H9 (cell line): Measurements from ENCODE around the gene TAS2R14. TPM values are rescaled to one million over a fixed set of nuclear protein-coding genes. Genes with fewer than 3 reads are reported as not detected.

Source experiments
- DNase-seq: peaks from one replicate; pipeline ENCODE4 v3.0.0-alpha.2; 2017
- H2AFZ ChIP-seq: one replicate; pipeline ENCODE4 v1.6.1; 2013; ENCODE audit warnings: mild to moderate bottlenecking, low read length, control low read depth, moderate library complexity
- H2AK5ac ChIP-seq: 2 replicates; pipeline ENCODE4 v1.6.1; 2013; ENCODE audit warnings: low read length, control low read depth, mixed read lengths; ENCODE audit not compliant: insufficient read length
- H2BK120ac ChIP-seq: one replicate; pipeline ENCODE4 v1.6.1; 2013; ENCODE audit warnings: low read depth, mild to moderate bottlenecking, low read length, control low read depth, inconsistent platforms; ENCODE audit not compliant: poor library complexity, severe bottlenecking
- H2BK12ac ChIP-seq: 2 replicates; pipeline ENCODE4 v1.6.1; 2013; ENCODE audit warnings: low read length, control low read depth, mixed read lengths, low read depth; ENCODE audit not compliant: insufficient read length
- H2BK15ac ChIP-seq: 2 replicates; pipeline ENCODE4 v1.6.1; 2013; ENCODE audit warnings: low read depth, low read length, control low read depth
- H2BK20ac ChIP-seq: one replicate; pipeline ENCODE4 v1.6.1; 2013; ENCODE audit warnings: low read depth, mild to moderate bottlenecking, low read length, control low read depth, inconsistent platforms; ENCODE audit not compliant: poor library complexity, severe bottlenecking
- H2BK5ac ChIP-seq: 2 replicates; pipeline ENCODE4 v1.6.1; 2013; ENCODE audit warnings: low read length, control low read depth, mixed read lengths; ENCODE audit not compliant: insufficient read length
- H3K14ac ChIP-seq: 2 replicates; pipeline ENCODE4 v1.6.1; 2013; ENCODE audit warnings: low read length, control low read depth; ENCODE audit not compliant: insufficient read depth
- H3K18ac ChIP-seq: 2 replicates; pipeline ENCODE4 v1.6.1; 2013; ENCODE audit warnings: low read depth, mild to moderate bottlenecking, mixed read lengths, low read length, control low read depth; ENCODE audit not compliant: insufficient read length
- H3K23ac ChIP-seq: 2 replicates; pipeline ENCODE4 v1.6.1; 2013; ENCODE audit warnings: low read length, control low read depth, mixed read lengths, low read depth; ENCODE audit not compliant: insufficient read length
- H3K23me2 ChIP-seq: 2 replicates; pipeline ENCODE4 v1.6.1; 2013; ENCODE audit warnings: low read depth, mild to moderate bottlenecking, mixed read lengths, low read length, control low read depth; ENCODE audit not compliant: insufficient read length, poor library complexity, severe bottlenecking
- H3K27ac ChIP-seq: 2 replicates; pipeline ENCODE4 v1.5.1; 2013; ENCODE audit warnings: low read length, control low read depth, mixed read lengths, low read depth; ENCODE audit not compliant: insufficient read length
- H3K27me3 ChIP-seq: 2 replicates; pipeline ENCODE4 v1.6.1; 2013; ENCODE audit warnings: low read length, control low read depth, inconsistent platforms; ENCODE audit not compliant: insufficient read depth
- H3K4ac ChIP-seq: 2 replicates; pipeline ENCODE4 v1.6.1; 2013; ENCODE audit warnings: low read depth, mild to moderate bottlenecking, control low read depth, inconsistent platforms, low read length, moderate library complexity
- H3K4me1 ChIP-seq: 2 replicates; pipeline ENCODE4 v1.6.1; 2013; ENCODE audit warnings: low read length, control low read depth, inconsistent platforms; ENCODE audit not compliant: insufficient read depth
- H3K4me2 ChIP-seq: 2 replicates; pipeline ENCODE4 v1.6.1; 2013; ENCODE audit warnings: low read length, control low read depth, mixed read lengths; ENCODE audit not compliant: insufficient read length, insufficient read depth
- H3K56ac ChIP-seq: 2 replicates; pipeline ENCODE4 v1.6.1; 2013; ENCODE audit warnings: low read depth, mild to moderate bottlenecking, mixed read lengths, low read length, control low read depth; ENCODE audit not compliant: insufficient read length
- H3K79me1 ChIP-seq: 2 replicates; pipeline ENCODE4 v1.6.1; 2013; ENCODE audit warnings: low read depth, mild to moderate bottlenecking, moderate library complexity, low read length, control low read depth, inconsistent platforms; ENCODE audit not compliant: insufficient read depth, poor library complexity, severe bottlenecking
- H3K79me2 ChIP-seq: 2 replicates; pipeline ENCODE4 v1.6.1; 2013; ENCODE audit warnings: low read length, control low read depth, inconsistent platforms; ENCODE audit not compliant: insufficient read depth
- H3K9ac ChIP-seq: 2 replicates; pipeline ENCODE4 v1.6.1; 2013; ENCODE audit warnings: low read length, control low read depth, mixed read lengths; ENCODE audit not compliant: insufficient read length; ENCODE audit errors: extremely low read depth
- H3K9me3 ChIP-seq: one replicate; pipeline ENCODE4 v1.6.1; 2013; ENCODE audit warnings: low read depth, low read length, inconsistent platforms; ENCODE audit not compliant: control insufficient read depth
- H3T11ph ChIP-seq: one replicate; pipeline ENCODE4 v1.6.1; 2013; ENCODE audit warnings: mild to moderate bottlenecking, low read length, control low read depth, inconsistent platforms
- H4K20me1 ChIP-seq: one replicate; pipeline ENCODE4 v1.6.1; 2013; ENCODE audit not compliant: control insufficient read depth, insufficient read length, insufficient read depth
- H4K5ac ChIP-seq: 2 replicates; pipeline ENCODE4 v1.6.1; 2013; ENCODE audit warnings: low read depth, mild to moderate bottlenecking, mixed read lengths, low read length, control low read depth; ENCODE audit not compliant: insufficient read length
- H4K8ac ChIP-seq: replicated peaks from 2 replicates; pipeline ENCODE4 v1.6.1; 2013; ENCODE audit warnings: low read length, control low read depth, mixed read lengths, low read depth; ENCODE audit not compliant: insufficient read length
- H4K91ac ChIP-seq: 2 replicates; pipeline ENCODE4 v1.6.1; 2013; ENCODE audit warnings: low read depth, mild to moderate bottlenecking, moderate library complexity, mixed read lengths, low read length, control low read depth; ENCODE audit not compliant: insufficient read length
- H3K27ac Mint-ChIP-seq, 3 experiments: 2 replicates in 2 of 3; 3 replicates in 1 of 3; pipeline ENCODE4 v1.8.0; 2020 to 2021; ENCODE audit warnings: mixed read lengths in 3 of 3, mild to moderate bottlenecking in 1 of 3, moderate library complexity in 1 of 3
- H3K27me3 Mint-ChIP-seq: 2 replicates; pipeline ENCODE4 v1.8.0; 2021; ENCODE audit warnings: low read depth, mild to moderate bottlenecking, moderate library complexity, mixed read lengths
- H3K36me3 Mint-ChIP-seq, 3 experiments: 2 replicates in 2 of 3; 3 replicates in 1 of 3; pipeline ENCODE4 v1.8.0; 2020 to 2021; ENCODE audit warnings: low read depth in 3 of 3, mixed read lengths in 3 of 3; ENCODE audit not compliant: insufficient read depth in 1 of 3
- H3K4me1 Mint-ChIP-seq, 2 experiments: 2 replicates each; pipeline ENCODE4 v1.8.0; 2020; ENCODE audit warnings: mixed read lengths in 2 of 2
- H3K4me3 Mint-ChIP-seq, 2 experiments: 2 replicates in 1 of 2; 3 replicates in 1 of 2; pipeline ENCODE4 v1.8.0; 2020 to 2021; ENCODE audit warnings: mild to moderate bottlenecking in 2 of 2, mixed read lengths in 2 of 2, moderate library complexity in 1 of 2
- H3K9me3 Mint-ChIP-seq, 2 experiments: 2 replicates in 1 of 2; 3 replicates in 1 of 2; pipeline ENCODE4 v1.8.0; 2020; ENCODE audit warnings: mild to moderate bottlenecking in 2 of 2, mixed read lengths in 2 of 2, moderate library complexity in 1 of 2
- CTCF ChIP-seq: fragments of 200-600 bp; sonication (generic); conservative IDR thresholded peaks from 3 replicates; pipeline ENCODE4 v1.8.0; 2021; ENCODE audit warnings: antibody characterized with exemption, mild to moderate bottlenecking
- WGBS: extraction: QIAGEN DNeasy Blood & Tissue Kit; methylation state at CpG from one replicate; pipeline ENCODE4 v1.1.7; 2013; ENCODE audit warnings: missing lambda C conversion rate, low lambda C conversion rate, mixed read lengths; ENCODE audit not compliant: insufficient read length; ENCODE audit errors: extremely low coverage; 5-methylcytosine and 5-hydroxymethylcytosine counted together
- total RNA-seq: library from RNA; stranded (reverse); gene quantifications from 2 replicates; pipeline ENCODE4 v1.2.1, GENCODE V29; 2021

The TAS2R14 gene
- total RNA-seq, 1 experiment from 2014 or later, result 2.1 TPM

- peaks cover 13 to 20% (median 14%) of the 10 kb centered on the region in 3 experiments for H3K36me3 Mint-ChIP-seq
- Histone ChIP-seq H3T11ph (no peak overlapping the region), H4K20me1 (no peaks in the 10 kb centered on the region), H2BK120ac (no peak overlapping the region), H3K14ac (no peak overlapping the region), H2BK12ac (no peak overlapping the region), H4K8ac (no peak overlapping the region), H3K79me1 (no peaks in the 10 kb centered on the region), H3K56ac (no peak overlapping the region), H2BK15ac (no peak overlapping the region), H3K18ac (no peak overlapping the region), H3K4ac (no peak overlapping the region), H2AK5ac (no peak overlapping the region), H3K79me2 (no peaks in the 10 kb centered on the region), H3K4me1 (no peaks in the 10 kb centered on the region), H3K9ac (no peak overlapping the region), H2AFZ (no peak overlapping the region), H3K27me3 (no peaks in the 10 kb centered on the region), H3K9me3 (no peaks in the 10 kb centered on the region), H3K4me2 (no peak overlapping the region), H4K91ac (no peak overlapping the region), H3K23me2 (no peaks in the 10 kb centered on the region), H4K5ac (no peak overlapping the region), H3K23ac (no peak overlapping the region), H2BK20ac (no peak overlapping the region), H2BK5ac (no peak overlapping the region), H3K27ac (no peak overlapping the region)
- TF ChIP-seq CTCF, result peak; percentile 26; the same call in 2 of the 3 replicates
- no peak overlapping the region for H3K4me3 Mint-ChIP-seq
- peaks cover 2% of the 10 kb centered on the region; the same call in 1 of the 2 replicates for H3K27me3 Mint-ChIP-seq
- no peaks in the 10 kb centered on the region for H3K4me1 Mint-ChIP-seq
- 0 out of 7 replicates have a peak overlapping the region, but pooled peaks of 1 of the 3 experiments have one; percentile 87 for H3K27ac Mint-ChIP-seq
- DNase-seq, result no peak
- WGBS, result no CpG with 5 or more reads among the region's 1 CpG
- peaks cover 17 to 30% of the 10 kb centered on the region in 2 experiments for H3K9me3 Mint-ChIP-seq
These were observed 37.6 kb downstream of the TAS2R14 start for GRCh38 chr12:10901427-10901826.
